ENCODE measurements around the gene F9.

The F9 gene

DNA sequence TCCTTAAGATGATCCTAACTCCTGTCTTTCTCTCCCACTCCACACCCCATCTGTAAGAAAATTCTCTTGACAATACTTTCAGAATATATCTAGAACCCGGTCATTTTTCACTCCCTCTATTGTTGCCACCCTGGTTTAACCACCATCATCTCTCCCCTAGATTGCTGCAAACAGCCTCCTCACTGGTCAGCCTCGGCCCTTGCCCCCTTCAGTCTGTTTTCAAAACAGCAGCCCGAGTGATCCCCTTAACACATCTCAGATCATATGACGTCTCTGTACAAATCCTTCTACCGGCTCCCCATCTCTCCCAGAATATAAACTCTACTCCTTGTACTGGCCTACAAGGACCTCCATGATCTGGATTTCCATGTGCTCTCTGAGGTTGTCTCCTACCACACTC lies 35.2 kb upstream of the F9 start:
- TF ChIP-seq, protein P1, sequence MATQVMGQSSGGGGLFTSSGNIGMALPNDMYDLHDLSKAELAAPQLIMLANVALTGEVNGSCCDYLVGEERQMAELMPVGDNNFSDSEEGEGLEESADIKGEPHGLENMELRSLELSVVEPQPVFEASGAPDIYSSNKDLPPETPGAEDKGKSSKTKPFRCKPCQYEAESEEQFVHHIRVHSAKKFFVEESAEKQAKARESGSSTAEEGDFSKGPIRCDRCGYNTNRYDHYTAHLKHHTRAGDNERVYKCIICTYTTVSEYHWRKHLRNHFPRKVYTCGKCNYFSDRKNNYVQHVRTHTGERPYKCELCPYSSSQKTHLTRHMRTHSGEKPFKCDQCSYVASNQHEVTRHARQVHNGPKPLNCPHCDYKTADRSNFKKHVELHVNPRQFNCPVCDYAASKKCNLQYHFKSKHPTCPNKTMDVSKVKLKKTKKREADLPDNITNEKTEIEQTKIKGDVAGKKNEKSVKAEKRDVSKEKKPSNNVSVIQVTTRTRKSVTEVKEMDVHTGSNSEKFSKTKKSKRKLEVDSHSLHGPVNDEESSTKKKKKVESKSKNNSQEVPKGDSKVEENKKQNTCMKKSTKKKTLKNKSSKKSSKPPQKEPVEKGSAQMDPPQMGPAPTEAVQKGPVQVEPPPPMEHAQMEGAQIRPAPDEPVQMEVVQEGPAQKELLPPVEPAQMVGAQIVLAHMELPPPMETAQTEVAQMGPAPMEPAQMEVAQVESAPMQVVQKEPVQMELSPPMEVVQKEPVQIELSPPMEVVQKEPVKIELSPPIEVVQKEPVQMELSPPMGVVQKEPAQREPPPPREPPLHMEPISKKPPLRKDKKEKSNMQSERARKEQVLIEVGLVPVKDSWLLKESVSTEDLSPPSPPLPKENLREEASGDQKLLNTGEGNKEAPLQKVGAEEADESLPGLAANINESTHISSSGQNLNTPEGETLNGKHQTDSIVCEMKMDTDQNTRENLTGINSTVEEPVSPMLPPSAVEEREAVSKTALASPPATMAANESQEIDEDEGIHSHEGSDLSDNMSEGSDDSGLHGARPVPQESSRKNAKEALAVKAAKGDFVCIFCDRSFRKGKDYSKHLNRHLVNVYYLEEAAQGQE (IDR thresholded peaks at IDR 0.05; ENCODE audit: insufficient replicate concordance, low read depth) = no peak
- TF ChIP-seq SPI1 (IDR thresholded peaks at IDR 0.05; ENCODE audit: borderline replicate concordance, low read depth) (no peak), GABPA (IDR thresholded peaks at IDR 0.05; ENCODE audit: low read depth) (no peak), POLR2AphosphoS5 (IDR thresholded peaks at IDR 0.05; ENCODE audit: low read depth) (no peak)
- TF ChIP-seq, protein P2, sequence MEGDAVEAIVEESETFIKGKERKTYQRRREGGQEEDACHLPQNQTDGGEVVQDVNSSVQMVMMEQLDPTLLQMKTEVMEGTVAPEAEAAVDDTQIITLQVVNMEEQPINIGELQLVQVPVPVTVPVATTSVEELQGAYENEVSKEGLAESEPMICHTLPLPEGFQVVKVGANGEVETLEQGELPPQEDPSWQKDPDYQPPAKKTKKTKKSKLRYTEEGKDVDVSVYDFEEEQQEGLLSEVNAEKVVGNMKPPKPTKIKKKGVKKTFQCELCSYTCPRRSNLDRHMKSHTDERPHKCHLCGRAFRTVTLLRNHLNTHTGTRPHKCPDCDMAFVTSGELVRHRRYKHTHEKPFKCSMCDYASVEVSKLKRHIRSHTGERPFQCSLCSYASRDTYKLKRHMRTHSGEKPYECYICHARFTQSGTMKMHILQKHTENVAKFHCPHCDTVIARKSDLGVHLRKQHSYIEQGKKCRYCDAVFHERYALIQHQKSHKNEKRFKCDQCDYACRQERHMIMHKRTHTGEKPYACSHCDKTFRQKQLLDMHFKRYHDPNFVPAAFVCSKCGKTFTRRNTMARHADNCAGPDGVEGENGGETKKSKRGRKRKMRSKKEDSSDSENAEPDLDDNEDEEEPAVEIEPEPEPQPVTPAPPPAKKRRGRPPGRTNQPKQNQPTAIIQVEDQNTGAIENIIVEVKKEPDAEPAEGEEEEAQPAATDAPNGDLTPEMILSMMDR (IDR thresholded peaks at IDR 0.05; ENCODE audit: insufficient read depth, low read length) = no peak
- DNase-seq (ENCODE audit: low read depth in 1 of 2, low spot score in 1 of 2) = no peak
- Histone ChIP-seq H3K4me3 (replicated peaks; ENCODE audit: insufficient read depth, low read length) (no peak overlapping the region), H3K27me3 (ENCODE audit: insufficient read depth, poor library complexity, severe bottlenecking) (no peaks in the 10 kb centered on the region), H3K27ac (replicated peaks) (no peak overlapping the region)

DNA sequence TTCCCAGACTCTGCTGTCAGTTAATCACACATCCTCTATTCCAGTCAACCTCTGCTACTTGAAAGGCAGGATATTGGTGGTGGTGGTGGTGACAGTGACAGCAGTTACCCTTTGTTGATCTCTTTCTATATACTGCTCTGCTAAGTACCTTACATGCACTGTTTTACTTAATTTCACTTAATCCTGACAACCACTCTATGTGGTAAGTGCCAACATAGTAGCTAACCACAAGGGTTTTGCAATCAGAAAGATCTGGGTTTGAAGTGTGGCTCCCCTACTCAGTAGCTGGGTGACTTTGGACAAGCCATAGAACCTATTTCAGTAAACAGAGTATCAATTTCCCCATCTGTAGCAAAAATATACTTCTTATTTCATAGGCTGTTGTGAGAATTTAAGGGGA lies 24.2 kb upstream of the F9 start:
- peak in 1 of 2 experiments; percentile 22 for DNase-seq (ENCODE audit: low read depth in 1 of 2, low spot score in 1 of 2)
- Histone ChIP-seq H3K4me3 (replicated peaks; ENCODE audit: insufficient read depth, low read length) (no peak overlapping the region), H3K27me3 (ENCODE audit: insufficient read depth, poor library complexity, severe bottlenecking) (no peaks in the 10 kb centered on the region), H3K27ac (replicated peaks) (no peak overlapping the region)
- TF ChIP-seq GABPA (IDR thresholded peaks at IDR 0.05; ENCODE audit: low read depth) (no peak), SPI1 (IDR thresholded peaks at IDR 0.05; ENCODE audit: borderline replicate concordance, low read depth) (no peak), POLR2AphosphoS5 (IDR thresholded peaks at IDR 0.05; ENCODE audit: low read depth) (no peak)
- TF ChIP-seq, protein P1 (IDR thresholded peaks at IDR 0.05; ENCODE audit: insufficient replicate concordance, low read depth) = no peak
- TF ChIP-seq, protein P2 (IDR thresholded peaks at IDR 0.05; ENCODE audit: insufficient read depth, low read length) = no peak

DNA sequence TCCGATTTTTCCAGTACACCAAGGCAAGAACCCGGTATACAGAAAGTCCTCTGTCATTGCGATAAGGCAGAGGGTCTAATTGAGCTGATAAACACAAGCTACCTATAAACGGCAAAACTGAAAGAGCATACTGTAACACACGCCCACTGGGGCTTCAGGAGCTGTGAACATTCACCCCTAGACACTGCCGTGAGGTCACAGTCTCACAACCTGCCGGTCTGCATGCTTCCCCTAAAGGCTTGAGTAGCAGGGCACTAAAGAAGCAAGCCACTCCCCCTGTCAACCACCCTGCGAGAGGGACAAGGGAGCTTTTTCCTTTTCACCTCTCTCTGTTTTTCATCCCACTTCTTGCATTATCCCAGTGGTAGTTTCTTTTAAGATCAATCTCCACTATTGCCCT lies 22.4 kb upstream of the F9 start:
- Histone ChIP-seq H3K27ac (replicated peaks) (no peak overlapping the region), H3K27me3 (ENCODE audit: insufficient read depth, poor library complexity, severe bottlenecking) (no peaks in the 10 kb centered on the region), H3K4me3 (replicated peaks; ENCODE audit: insufficient read depth, low read length) (no peak overlapping the region)
- TF ChIP-seq SPI1 (IDR thresholded peaks at IDR 0.05; ENCODE audit: borderline replicate concordance, low read depth) (no peak), GABPA (IDR thresholded peaks at IDR 0.05; ENCODE audit: low read depth) (no peak), POLR2AphosphoS5 (IDR thresholded peaks at IDR 0.05; ENCODE audit: low read depth) (no peak)
- TF ChIP-seq, protein P1 (IDR thresholded peaks at IDR 0.05; ENCODE audit: insufficient replicate concordance, low read depth) = no peak
- TF ChIP-seq, protein P2 (IDR thresholded peaks at IDR 0.05; ENCODE audit: insufficient read depth, low read length) = no peak
- no peak for DNase-seq (ENCODE audit: low read depth in 1 of 2, low spot score in 1 of 2)

Data from HL-60 (cell line).